Smooth muscle cell (in vitro differentiated cells): ENCODE data around the gene JAM2. TPM values are rescaled to one million over a fixed set of nuclear protein-coding genes. Genes with fewer than 3 reads are reported as not detected.
"Not testable (repeated sequence)": the region's sequence is repeated elsewhere in the genome, so short reads cannot be mapped to it uniquely, and the experiment has no call there.

Experiments used
- DNase-seq: peaks from one replicate; lab custom pipeline; 2025; ENCODE audit not compliant: unreplicated experiment; lab: John Stamatoyannopoulos, UW
- H2AFZ ChIP-seq: fragments of 200-600 bp; sonication (generic); 2 replicates; pipeline ENCODE4 v1.6.0; 2016; ENCODE audit warnings: antibody characterized with exemption, low read depth, mild to moderate bottlenecking
- H3F3A ChIP-seq: fragments of 200-600 bp; sonication (generic); 2 replicates; pipeline ENCODE4 v1.6.0; 2017; ENCODE audit warnings: antibody characterized with exemption, low read depth
- H3K27ac ChIP-seq: fragments of 200-600 bp; sonication (generic); 2 replicates; pipeline ENCODE4 v1.5.1; 2016; ENCODE audit warnings: low read depth, mild to moderate bottlenecking
- H3K27me3 ChIP-seq: fragments of 200-600 bp; sonication (generic); 2 replicates; pipeline ENCODE4 v1.6.1; 2016; ENCODE audit warnings: low read depth, mild to moderate bottlenecking
- H3K36me3 ChIP-seq: fragments of 200-600 bp; sonication (generic); 2 replicates; pipeline ENCODE4 v1.5.1; 2016; ENCODE audit warnings: low read depth
- H3K4me1 ChIP-seq: fragments of 200-600 bp; sonication (generic); 2 replicates; pipeline ENCODE4 v1.5.1; 2016; ENCODE audit warnings: low read depth
- H3K4me2 ChIP-seq: fragments of 200-600 bp; sonication (generic); 2 replicates; pipeline ENCODE4 v1.6.0; 2016; ENCODE audit warnings: mild to moderate bottlenecking
- H3K4me3 ChIP-seq: fragments of 200-600 bp; sonication (generic); 2 replicates; pipeline ENCODE4 v1.5.1; 2016; ENCODE audit warnings: mild to moderate bottlenecking
- H3K79me2 ChIP-seq: fragments of 200-600 bp; sonication (generic); 2 replicates; pipeline ENCODE4 v1.6.0; 2016; ENCODE audit warnings: low read depth, mild to moderate bottlenecking
- H3K9ac ChIP-seq: fragments of 200-600 bp; sonication (generic); 2 replicates; pipeline ENCODE4 v1.6.0; 2016; ENCODE audit warnings: low read depth
- H3K9me3 ChIP-seq: fragments of 200-600 bp; sonication (generic); replicated peaks from 2 replicates; pipeline ENCODE4 v1.5.1; 2016; ENCODE audit warnings: low read depth
- H4K20me1 ChIP-seq: fragments of 200-600 bp; sonication (generic); 2 replicates; pipeline ENCODE4 v1.6.0; 2016; ENCODE audit warnings: low read depth
- WGBS: methylation state at CpG from one replicate; pipeline ENCODE4 v1.1.7; 2016; ENCODE audit warnings: low lambda C conversion rate; 5-methylcytosine and 5-hydroxymethylcytosine counted together
- polyA plus RNA-seq: library from polyadenylated mRNA; unstranded; fragments of >200 nt; fragmentation: Nextera tagmentation; extraction: Ambion mirVana; gene quantifications from 2 replicates; pipeline ENCODE4 v1.2.1, GENCODE V29; 2016
- total RNA-seq: library from RNA; depleted of rRNA; stranded (reverse); fragments of >200 nt; gene quantifications from 2 replicates; pipeline ENCODE4 v1.2.3, GENCODE V29; 2014
- TF ChIP-seq, protein P1 (sequence below): fragments of 200-600 bp; sonication (generic); IDR thresholded peaks from 2 replicates; pipeline ENCODE4 v1.5.1; 2017; ENCODE audit warnings: borderline replicate concordance, mild to moderate bottlenecking, antibody characterized with exemption; ENCODE audit not compliant: insufficient read depth, poor library complexity, severe bottlenecking

JAM2 gene
- total and polyA plus RNA-seq, 2 experiments from 2014 or later, result 5.5 to 6.0 TPM

DNA sequence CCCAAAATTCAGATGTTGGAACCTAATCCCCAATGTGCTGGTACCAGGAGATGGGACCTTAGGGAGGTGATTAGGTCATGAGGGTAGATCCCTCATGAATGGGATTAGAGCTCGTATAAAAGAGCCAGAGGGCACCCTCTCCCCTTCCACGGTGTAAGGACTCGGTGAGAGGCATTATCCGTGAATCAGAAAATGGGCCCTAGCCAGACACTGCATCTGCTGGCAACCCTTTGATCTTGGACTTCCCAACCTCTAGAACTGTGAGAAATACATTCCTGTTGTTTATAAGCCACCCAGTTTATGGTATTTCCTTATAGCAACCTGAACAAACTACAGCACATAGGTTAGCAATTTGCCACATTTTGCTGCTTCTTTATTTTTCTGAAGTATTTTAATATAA, 14.5 kb upstream of the JAM2 start:
- Histone ChIP-seq H4K20me1 (no peaks in the 10 kb centered on the region), H3K9ac (no peak overlapping the region), H3K4me1 (no peaks in the 10 kb centered on the region), H3K36me3 (no peaks in the 10 kb centered on the region), H3K4me2 (no peak overlapping the region), H3K9me3 (no peaks in the 10 kb centered on the region), H3K79me2 (no peaks in the 10 kb centered on the region), H3F3A (no peaks in the 10 kb centered on the region), H2AFZ (no peak overlapping the region), H3K27ac (no peak overlapping the region), H3K27me3 (no peaks in the 10 kb centered on the region), H3K4me3 (no peak overlapping the region)
- DNase-seq, result no peak
- TF ChIP-seq, protein P1, sequence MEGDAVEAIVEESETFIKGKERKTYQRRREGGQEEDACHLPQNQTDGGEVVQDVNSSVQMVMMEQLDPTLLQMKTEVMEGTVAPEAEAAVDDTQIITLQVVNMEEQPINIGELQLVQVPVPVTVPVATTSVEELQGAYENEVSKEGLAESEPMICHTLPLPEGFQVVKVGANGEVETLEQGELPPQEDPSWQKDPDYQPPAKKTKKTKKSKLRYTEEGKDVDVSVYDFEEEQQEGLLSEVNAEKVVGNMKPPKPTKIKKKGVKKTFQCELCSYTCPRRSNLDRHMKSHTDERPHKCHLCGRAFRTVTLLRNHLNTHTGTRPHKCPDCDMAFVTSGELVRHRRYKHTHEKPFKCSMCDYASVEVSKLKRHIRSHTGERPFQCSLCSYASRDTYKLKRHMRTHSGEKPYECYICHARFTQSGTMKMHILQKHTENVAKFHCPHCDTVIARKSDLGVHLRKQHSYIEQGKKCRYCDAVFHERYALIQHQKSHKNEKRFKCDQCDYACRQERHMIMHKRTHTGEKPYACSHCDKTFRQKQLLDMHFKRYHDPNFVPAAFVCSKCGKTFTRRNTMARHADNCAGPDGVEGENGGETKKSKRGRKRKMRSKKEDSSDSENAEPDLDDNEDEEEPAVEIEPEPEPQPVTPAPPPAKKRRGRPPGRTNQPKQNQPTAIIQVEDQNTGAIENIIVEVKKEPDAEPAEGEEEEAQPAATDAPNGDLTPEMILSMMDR, result no peak
- WGBS, result 88% methylated on average over 4 of the region's 4 CpGs

DNA sequence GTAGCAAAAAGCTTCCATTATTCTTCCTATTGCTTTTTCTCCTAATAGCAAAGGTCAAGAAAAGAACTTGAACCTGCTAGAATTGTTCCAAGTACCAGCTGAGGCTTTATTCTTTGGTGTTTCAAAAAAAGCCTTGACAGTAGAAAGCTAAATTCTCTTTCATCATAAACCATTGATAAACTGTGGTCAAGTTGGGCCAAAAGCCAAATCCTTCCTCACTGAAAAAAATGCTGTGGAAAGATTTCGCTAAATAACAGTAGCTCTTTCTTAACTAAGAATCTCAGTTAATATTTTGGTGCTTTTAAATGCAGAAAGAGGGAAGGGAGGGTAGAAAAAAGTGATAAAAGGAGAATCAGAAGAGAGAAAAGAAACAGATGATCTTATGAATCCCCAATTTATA, 14.0 kb upstream of the JAM2 start:
- no peaks in the 10 kb centered on the region for H3K9me3 ChIP-seq
- H3K79me2 ChIP-seq, result no peaks in the 10 kb centered on the region
- peak overlapping the region; percentile 35 for H3K4me2 ChIP-seq
- WGBS, result 31% methylated on average over 1 of the region's 1 CpG
- H3K27ac ChIP-seq, result no peak overlapping the region
- H3K9ac ChIP-seq, result no peak overlapping the region
- no peaks in the 10 kb centered on the region for H3K27me3 ChIP-seq
- H3K4me3 ChIP-seq, result no peak overlapping the region
- no peak for DNase-seq
- H4K20me1 ChIP-seq, result no peaks in the 10 kb centered on the region
- H3F3A ChIP-seq, result no peaks in the 10 kb centered on the region
- TF ChIP-seq, protein P1, result no peak
- H3K4me1 ChIP-seq, result no peaks in the 10 kb centered on the region
- H3K36me3 ChIP-seq, result no peaks in the 10 kb centered on the region
- no peak overlapping the region for H2AFZ ChIP-seq

DNA sequence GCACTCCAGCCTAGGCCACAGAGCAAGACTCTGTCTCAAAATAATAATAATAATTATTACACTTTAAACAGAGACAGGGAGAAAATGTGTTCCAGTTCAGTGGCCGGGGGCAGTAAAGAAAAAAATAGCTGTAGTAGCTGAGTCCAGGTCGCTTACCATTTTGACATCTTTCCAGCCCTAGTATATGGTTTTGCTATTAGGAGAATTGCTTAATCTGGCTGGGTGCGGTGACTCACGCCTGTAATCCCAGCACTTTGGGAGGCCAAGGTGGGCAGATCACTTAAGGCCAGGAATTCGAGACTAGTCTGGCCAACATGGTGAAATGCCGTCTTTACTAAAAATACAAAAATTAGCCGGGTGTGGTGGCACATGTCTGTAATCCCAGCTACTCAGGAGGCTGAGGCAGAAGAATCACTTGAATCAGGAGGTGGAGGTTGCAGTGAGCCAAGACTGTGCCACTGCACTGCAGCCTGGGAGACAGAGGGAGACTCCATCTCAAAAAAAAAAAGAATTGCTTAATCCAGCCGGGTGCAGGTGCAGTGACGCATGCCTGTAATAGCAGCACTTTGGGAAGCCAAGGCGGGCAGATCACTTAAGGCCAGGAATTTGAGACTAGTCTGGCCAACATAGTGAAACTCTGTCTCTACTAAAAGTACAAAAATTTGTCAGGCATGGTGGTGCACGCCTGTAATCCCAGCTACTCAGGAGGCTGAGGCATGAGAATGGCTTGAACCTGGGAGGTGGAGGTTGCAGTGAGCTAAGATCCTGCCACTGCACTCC, 13.1 kb upstream of the JAM2 start:
- not testable (repeated sequence) for DNase-seq, H2AFZ ChIP-seq, H3K79me2 ChIP-seq, H3K9me3 ChIP-seq, H3K4me1 ChIP-seq, H3K36me3 ChIP-seq, H3K4me2 ChIP-seq, H4K20me1 ChIP-seq, H3F3A ChIP-seq, H3K4me3 ChIP-seq, H3K9ac ChIP-seq, H3K27ac ChIP-seq, H3K27me3 ChIP-seq
- 82% methylated on average over 11 of the region's 11 CpGs for WGBS

DNA sequence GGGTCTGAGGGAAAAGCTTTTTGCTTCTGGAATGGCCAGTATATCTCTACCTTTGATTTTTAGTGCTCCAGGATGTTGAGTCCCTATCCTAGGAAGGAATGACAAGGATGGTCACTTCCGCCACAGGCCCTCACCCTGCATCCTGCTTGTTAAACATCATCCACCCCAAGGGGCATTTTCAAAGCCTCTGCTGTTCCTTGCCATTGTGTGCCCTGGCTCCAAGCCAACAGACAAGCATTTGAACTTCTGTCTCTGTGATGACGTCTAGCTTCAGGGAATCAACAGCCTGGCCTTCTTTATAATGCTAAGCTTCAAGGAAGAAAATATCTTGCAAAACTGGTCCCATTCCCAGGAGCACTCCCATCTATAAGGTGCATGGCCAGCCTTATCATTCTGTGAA, 12.3 kb upstream of the JAM2 start:
- no peaks in the 10 kb centered on the region for H3K27me3 ChIP-seq
- no peak for DNase-seq
- H3K27ac ChIP-seq, result no peak overlapping the region
- TF ChIP-seq, protein P1, result no peak
- H3F3A ChIP-seq, result no peaks in the 10 kb centered on the region
- H2AFZ ChIP-seq, result no peak overlapping the region
- no peak overlapping the region for H3K4me2 ChIP-seq
- H3K9me3 ChIP-seq, result no peaks in the 10 kb centered on the region
- H3K36me3 ChIP-seq, result no peaks in the 10 kb centered on the region
- no peaks in the 10 kb centered on the region for H3K79me2 ChIP-seq
- WGBS, result 61% methylated on average over 2 of the region's 2 CpGs
- H3K4me1 ChIP-seq, result no peaks in the 10 kb centered on the region
- no peaks in the 10 kb centered on the region for H4K20me1 ChIP-seq
- H3K9ac ChIP-seq, result no peak overlapping the region
- H3K4me3 ChIP-seq, result no peak overlapping the region
